Pancreas (tissue), 10 donors: ENCODE measurements around the gene CYP2B6. TPM values are rescaled to one million over a fixed set of nuclear protein-coding genes. Genes with fewer than 3 reads are reported as not detected.

Source experiments
- ATAC-seq, 4 donors: fragments of 200-7000 bp; cut with Tn5 transposase; one replicate each; pipeline versions ENCODE4 v1.8.0 to v1.9.1; 2020; ENCODE audit warnings: mild to moderate bottlenecking in 4 of 4, moderate library complexity in 4 of 4
- DNase-seq, 6 donors: peaks; one replicate each; pipeline ENCODE4 v3.0.0-alpha.2; 2020
- FAIRE-seq: peaks from 2 replicates; lab custom pipeline; 2012; peaks lifted over from hg19 to GRCh38; lab: Jason Lieb, UNC
- H3K27ac ChIP-seq, 4 donors: fragments of 200-600 bp; sonication (generic); 1 replicate in 3 of 4; 2 replicates in 1 of 4; pipeline versions ENCODE4 v1.5.0 to v1.8.0; 2020
- H3K27me3 ChIP-seq, 4 donors: fragments of 200-600 bp; one replicate each; pipeline ENCODE4 v1.8.0; 2021
- H3K36me3 ChIP-seq, 3 donors: fragments of 200-600 bp; sonication (generic) in 1 of 3; one replicate each; pipeline versions ENCODE4 v1.5.0 to v1.8.0; 2020 to 2021
- H3K4me1 ChIP-seq, 3 donors: fragments of 200-600 bp; one replicate each; pipeline ENCODE4 v1.8.0; 2021
- H3K4me3 ChIP-seq, 4 donors: fragments of 200-600 bp; sonication (generic) in 2 of 4; one replicate each; pipeline versions ENCODE4 v1.5.0 to v1.8.0; 2020 to 2021
- H3K9me3 ChIP-seq, 4 donors: fragments of 200-600 bp; one replicate each; pipeline ENCODE4 v1.8.0; 2021
- WGBS, 2 donors: extraction: QIAGEN DNeasy Blood & Tissue Kit; methylation state at CpG; one replicate each; pipeline ENCODE4 v1.1.7; 2013; 5-methylcytosine and 5-hydroxymethylcytosine counted together
- intact Hi-C, 3 donors: fragments of 100-400 bp; cut with DNase I; formaldehyde crosslinking; loops; one replicate each; pipeline versions ENCODE4 v1.11.1 to v1.14.2; 2022
- polyA plus RNA-seq, 2 donors: library from polyadenylated mRNA; stranded (reverse); fragments of 200-250 nt; gene quantifications; one replicate each; pipeline ENCODE4 v1.2.3, GENCODE V29; 2013
- total RNA-seq, 6 donors: library from RNA; stranded (reverse); fragmentation: NEBNext Ultra II Directional in 4 of 6; extraction: Animal tissue kit (Norgen Biotek cat#: 25700) in 4 of 6; gene quantifications; one replicate each; pipeline versions ENCODE4 v1.2.1 to v1.2.4, GENCODE V29; 2021 to 2023
- TF ChIP-seq, protein P1 (sequence below), 4 donors: fragments of 200-600 bp; sonication (generic) in 3 of 4; IDR thresholded peaks; one replicate each; pipeline versions ENCODE4 v1.5.0 to v1.8.0; 2021; ENCODE audit warnings: antibody characterized with exemption in 4 of 4
- donor health status: healthy with polysubstance abuse.
- donor health status: DM: no; HTN: no; CAD: no; lungs with moderate emphysema.
- donor health status: DM: no; HTN: no; CAD: no.
- donor health status: control.
- donor health status: control.
- donor health status: Bipolar disorder and iron deficiency.
- donor health status: DM: yes; HTN: yes; CAD: no.
- donor health status: DM: no; HTN: no; CAD: no.
- donor health status: DM: no; HTN: no; CAD: no.
- donor health status: DM: yes; HTN: yes; CAD: no.

CYP2B6 gene
- total RNA-seq (under 1 TPM in 3 of 6 donors, not detected in 3; 0.09 to 0.63 (median 0.25) TPM), polyA plus RNA-seq (under 1 TPM in 1 of 2 donors, not detected in 1; 0.08 TPM)

DNA sequence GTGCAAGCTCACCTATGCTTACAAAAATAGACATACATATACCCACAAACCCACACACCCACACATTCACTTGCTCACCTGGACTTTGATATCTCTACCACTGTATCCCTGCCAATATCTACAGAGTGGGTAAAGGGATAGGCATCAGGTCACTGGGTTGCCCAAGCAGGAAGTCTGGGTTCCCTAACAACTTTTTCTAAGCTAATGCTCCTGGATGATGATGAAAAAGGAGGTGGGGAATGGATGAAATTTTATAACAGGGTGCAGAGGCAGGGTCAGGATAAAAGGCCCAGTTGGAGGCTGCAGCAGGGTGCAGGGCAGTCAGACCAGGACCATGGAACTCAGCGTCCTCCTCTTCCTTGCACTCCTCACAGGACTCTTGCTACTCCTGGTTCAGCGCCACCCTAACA is at the start of gene CYP2B6:
Gene CYP2B6 (plus strand): TSS at position 311 of the 410 bp plus-strand sequence. CDS start 24 bp downstream, at position 335.
- Histone ChIP-seq H3K4me3 (no peak within 1 kb of the TSS), H3K36me3 (no peaks in the 10 kb centered on the region), H3K27me3 (peaks cover 0 to 7% (median 0%) of the 10 kb centered on the region in 4 donors), H3K27ac (no peak within 1 kb of the TSS), H3K4me1 (no peaks in the 10 kb centered on the region), H3K9me3 (no peaks in the 10 kb centered on the region)
- TF ChIP-seq, protein P1, sequence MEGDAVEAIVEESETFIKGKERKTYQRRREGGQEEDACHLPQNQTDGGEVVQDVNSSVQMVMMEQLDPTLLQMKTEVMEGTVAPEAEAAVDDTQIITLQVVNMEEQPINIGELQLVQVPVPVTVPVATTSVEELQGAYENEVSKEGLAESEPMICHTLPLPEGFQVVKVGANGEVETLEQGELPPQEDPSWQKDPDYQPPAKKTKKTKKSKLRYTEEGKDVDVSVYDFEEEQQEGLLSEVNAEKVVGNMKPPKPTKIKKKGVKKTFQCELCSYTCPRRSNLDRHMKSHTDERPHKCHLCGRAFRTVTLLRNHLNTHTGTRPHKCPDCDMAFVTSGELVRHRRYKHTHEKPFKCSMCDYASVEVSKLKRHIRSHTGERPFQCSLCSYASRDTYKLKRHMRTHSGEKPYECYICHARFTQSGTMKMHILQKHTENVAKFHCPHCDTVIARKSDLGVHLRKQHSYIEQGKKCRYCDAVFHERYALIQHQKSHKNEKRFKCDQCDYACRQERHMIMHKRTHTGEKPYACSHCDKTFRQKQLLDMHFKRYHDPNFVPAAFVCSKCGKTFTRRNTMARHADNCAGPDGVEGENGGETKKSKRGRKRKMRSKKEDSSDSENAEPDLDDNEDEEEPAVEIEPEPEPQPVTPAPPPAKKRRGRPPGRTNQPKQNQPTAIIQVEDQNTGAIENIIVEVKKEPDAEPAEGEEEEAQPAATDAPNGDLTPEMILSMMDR (IDR thresholded peaks at IDR 0.05) = no peak
- ATAC-seq (peak in 3 of 4 donors; percentile 34 to 66 (median 37)), DNase-seq (no peak), FAIRE-seq (no peak)
- 84 to 90% methylated on average over 2 of the region's 2 CpGs for WGBS, 2 donors
- intact Hi-C loops = no loop called here

DNA sequence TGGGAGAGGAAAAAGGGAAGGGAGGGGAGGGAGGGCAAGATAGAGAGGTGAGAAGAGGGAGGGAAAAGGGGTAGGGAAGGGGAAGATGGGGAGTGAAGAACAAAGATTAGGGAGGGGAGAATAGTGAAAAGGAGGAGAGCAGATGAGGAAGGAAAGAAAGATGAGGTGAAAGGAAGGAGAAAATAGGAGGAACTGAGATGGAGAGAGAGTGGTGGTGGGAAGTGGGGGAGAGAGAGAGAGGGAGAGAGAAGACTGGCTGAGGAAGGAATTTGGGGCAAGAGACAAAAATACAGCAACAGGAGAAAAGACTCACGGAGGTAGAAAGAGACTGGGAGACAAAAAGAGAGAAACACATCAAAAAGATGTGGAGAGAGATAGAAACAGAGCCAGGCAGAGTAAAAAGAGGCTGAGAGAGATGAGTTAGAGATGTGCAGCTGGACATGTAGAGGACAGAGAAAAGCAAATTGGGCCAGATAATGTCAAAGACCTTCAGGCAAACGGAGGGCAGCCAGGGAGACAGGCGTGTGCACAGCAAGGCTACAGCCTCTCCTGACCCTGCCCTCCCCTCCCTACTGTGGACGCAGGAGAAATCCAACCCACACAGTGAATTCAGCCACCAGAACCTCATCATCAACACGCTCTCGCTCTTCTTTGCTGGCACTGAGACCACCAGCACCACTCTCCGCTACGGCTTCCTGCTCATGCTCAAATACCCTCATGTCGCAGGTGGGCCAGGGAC is 49.4 kb upstream of the CYP2B6 start:
- no peak for ATAC-seq

DNA sequence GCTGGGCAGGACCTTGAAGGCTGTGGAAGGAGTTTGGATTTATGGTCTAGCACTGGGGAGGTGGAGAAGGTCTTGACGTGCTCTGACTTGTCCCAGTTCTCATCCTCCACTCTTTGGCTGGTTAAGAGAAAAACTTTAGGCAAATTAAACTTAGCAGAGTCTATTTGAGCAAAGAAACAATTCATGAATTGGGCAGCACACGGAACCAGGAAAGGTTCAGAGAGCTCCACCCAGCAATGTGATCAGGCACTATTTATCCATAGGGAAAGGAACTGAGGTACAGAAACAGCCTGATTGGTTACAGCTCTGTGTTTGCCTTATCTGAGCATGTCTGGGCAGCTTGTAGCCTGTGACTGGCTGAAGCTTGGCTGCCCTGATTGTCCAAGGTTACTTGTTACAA is 45.4 kb upstream of the CYP2B6 start:
- ATAC-seq = peak in 1 of 4 donors; percentile 26
- Histone ChIP-seq H3K9me3 (no peaks in the 10 kb centered on the region), H3K4me3 (no peak overlapping the region), H3K36me3 (no peaks in the 10 kb centered on the region), H3K4me1 (no peaks in the 10 kb centered on the region), H3K27me3 (peaks cover 0 to 6% (median 0%) of the 10 kb centered on the region in 4 donors), H3K27ac (no peak overlapping the region)
- FAIRE-seq = no peak
- TF ChIP-seq, protein P1 (IDR thresholded peaks at IDR 0.05) = no peak
- intact Hi-C loops = no loop called here
- WGBS, 2 donors = 60 to 70% methylated on average over 2 of the region's 2 CpGs
- DNase-seq = no peak

More for the DNA sequence above, 49.4 kb upstream of the CYP2B6 start:
- no peaks in the 10 kb centered on the region for H3K36me3 ChIP-seq
- DNase-seq = no peak
- TF ChIP-seq, protein P1 (IDR thresholded peaks at IDR 0.05) = no peak
- 51 to 64% methylated on average over 9 of the region's 9 CpGs for WGBS, 2 donors
- intact Hi-C loops = no loop called here
- H3K27me3 ChIP-seq = peaks cover 0 to 6% (median 0%) of the 10 kb centered on the region in 4 donors
- no peak overlapping the region for H3K4me3 ChIP-seq
- no peak for FAIRE-seq
- no peak overlapping the region for H3K27ac ChIP-seq
- H3K9me3 ChIP-seq = no peaks in the 10 kb centered on the region
- H3K4me1 ChIP-seq = no peaks in the 10 kb centered on the region

DNA sequence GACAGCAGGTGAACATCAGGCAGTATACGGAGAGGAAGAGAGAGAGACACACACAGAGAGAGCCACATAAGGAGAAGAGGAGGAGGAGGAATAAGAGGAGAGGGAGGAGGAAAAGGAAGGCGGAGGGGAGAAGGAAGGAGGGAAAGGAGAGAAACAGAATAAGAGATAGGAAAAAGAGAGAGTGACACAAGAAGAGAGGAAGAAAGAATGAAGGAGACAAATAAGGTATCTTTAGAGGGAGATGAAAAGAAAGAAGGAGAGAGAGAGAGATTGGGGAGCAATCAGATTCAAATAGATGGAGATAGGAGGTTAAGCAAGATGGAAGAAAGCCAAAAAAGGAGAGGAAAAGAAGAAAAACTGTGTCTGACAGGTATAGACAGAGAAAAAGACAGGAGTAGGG is 44.0 kb upstream of the CYP2B6 start:
- Histone ChIP-seq H3K27me3 (peaks cover 0 to 6% (median 0%) of the 10 kb centered on the region in 4 donors), H3K9me3 (no peaks in the 10 kb centered on the region), H3K4me3 (no peak overlapping the region), H3K36me3 (no peaks in the 10 kb centered on the region), H3K27ac (no peak overlapping the region), H3K4me1 (no peaks in the 10 kb centered on the region)
- ATAC-seq (no peak), FAIRE-seq (no peak), DNase-seq (no peak)
- TF ChIP-seq, protein P1 (IDR thresholded peaks at IDR 0.05) = no peak
- intact Hi-C loops = no loop called here
- WGBS, 2 donors = 76 to 80% methylated on average over 2 of the region's 2 CpGs

DNA sequence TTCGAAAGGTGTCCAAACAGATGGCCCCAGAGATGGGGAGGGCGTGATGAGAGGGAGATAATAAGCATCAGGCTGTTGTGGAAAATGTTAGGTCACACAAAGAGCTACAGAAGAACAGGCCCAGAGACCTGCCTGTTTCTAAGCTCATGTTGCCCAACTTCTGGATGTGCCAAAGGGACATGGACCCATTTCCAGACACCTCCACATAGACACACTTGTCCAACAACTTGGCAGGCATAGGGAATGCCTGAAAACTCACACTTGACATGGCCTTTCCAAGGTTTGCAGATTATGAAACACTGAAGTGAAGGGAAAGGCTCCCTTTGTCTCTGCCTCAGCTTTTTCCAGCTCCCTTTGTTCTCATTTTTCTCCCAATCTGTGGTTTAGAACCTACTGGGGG is 43.5 kb upstream of the CYP2B6 start:
- TF ChIP-seq, protein P1 (IDR thresholded peaks at IDR 0.05) = no peak
- no peak overlapping the region for H3K27ac ChIP-seq
- no peak for FAIRE-seq
- ATAC-seq = no peak
- H3K4me1 ChIP-seq = no peaks in the 10 kb centered on the region
- intact Hi-C loops = no loop called here
- peaks cover 0 to 6% (median 0%) of the 10 kb centered on the region in 4 donors for H3K27me3 ChIP-seq
- no peak for DNase-seq
- 29 to 46% methylated on average over 2 of the region's 2 CpGs for WGBS, 2 donors
- H3K36me3 ChIP-seq = no peaks in the 10 kb centered on the region
- no peaks in the 10 kb centered on the region for H3K9me3 ChIP-seq
- H3K4me3 ChIP-seq = no peak overlapping the region
